GM13977 (cell line): ENCODE data around the gene ZSWIM4.

Experiments used
- DNase-seq: peaks from one replicate; pipeline ENCODE4 v3.0.0; 2012; ENCODE audit warnings: low spot score
- CTCF ChIP-seq: IDR thresholded peaks from 2 replicates; pipeline ENCODE4 v1.5.1; 2012; ENCODE audit warnings: mild to moderate bottlenecking, control low read depth; ENCODE audit not compliant: insufficient read depth; ENCODE audit errors: extremely low read depth, missing control alignments
- in situ Hi-C: fragments of 300-500 bp; cut with MboI; formaldehyde crosslinking; loops from one replicate; pipeline ENCODE4 v1.12.0; 2022; ENCODE audit warnings: low sequenced_read_pairs, low pct_unique_long_range_greater_than_20kb, mixed read lengths, inconsistent platforms; ENCODE audit not compliant: unreplicated experiment

Gene ZSWIM4

GRCh38 chr19:13796301-13797057 lies 1.2 kb downstream of the ZSWIM4 start:
- peak; percentile 75 for DNase-seq
- in situ Hi-C loops, result no loop called here
- TF ChIP-seq CTCF, result no peak

- in situ Hi-C loops, result no loop called here
- TF ChIP-seq CTCF, result no peak
- DNase-seq, result no peak
Observed at GRCh38 chr19:13797058-13797440, 1.8 kb downstream of the ZSWIM4 start.

- in situ Hi-C loops, result no loop called here
- no peak for DNase-seq
- no peak for TF ChIP-seq CTCF
Observed at GRCh38 chr19:13797870-13798269, 2.6 kb downstream of the ZSWIM4 start.

- no peak for TF ChIP-seq CTCF
- DNase-seq, result no peak
- in situ Hi-C loops, result no loop called here
Observed at GRCh38 chr19:13799669-13800068, 4.4 kb downstream of the ZSWIM4 start.

- TF ChIP-seq CTCF, result no peak
- in situ Hi-C loops, result no loop called here
- DNase-seq, result no peak
Observed at GRCh38 chr19:13803038-13803437, 7.8 kb downstream of the ZSWIM4 start.

- in situ Hi-C loops, result no loop called here
- DNase-seq, result no peak
- no peak for TF ChIP-seq CTCF
Observed at GRCh38 chr19:13804830-13805683, 9.8 kb downstream of the ZSWIM4 start.
